ENCODE data around the gene JPT1. TPM values are rescaled to one million over a fixed set of nuclear protein-coding genes. Genes with fewer than 3 reads are reported as not detected.
"Not testable (repeated sequence)": the region's sequence is repeated elsewhere in the genome, so short reads cannot be mapped to it uniquely, and the experiment has no call there.

JPT1 gene
- total RNA-seq, 1 donor from 2014 or later = 72.9 TPM

GRCh38 chr17:75159196-75160031 is 5.1 kb upstream of the JPT1 start:
- DNase-seq = no peak
- no peaks in the 10 kb centered on the region for H3K9me3 Mint-ChIP-seq
- no peak overlapping the region for H3K27ac Mint-ChIP-seq
- no peak for ATAC-seq (ENCODE audit: low read depth)
- CTCF ChIA-PET = no interaction called here
- no peaks in the 10 kb centered on the region for H3K27me3 Mint-ChIP-seq
- peaks cover 3% of the 10 kb centered on the region for H3K36me3 Mint-ChIP-seq (ENCODE audit: low read depth)
- H3K4me3 Mint-ChIP-seq = no peak overlapping the region
- TF ChIP-seq CTCF (IDR thresholded peaks at IDR 0.05) = no peak
- intact Hi-C loops (cut with micrococcal nuclease) = no loop called here
- peaks cover 14% of the 10 kb centered on the region for H3K4me1 Mint-ChIP-seq
- POLR2A ChIA-PET = no interaction called here

- peaks cover 16% of the 10 kb centered on the region for H3K4me1 Mint-ChIP-seq
- POLR2A ChIA-PET = interaction anchor here (2.1 kb wide), 1 partner anchor 44 kb away, joined by 5 read pairs; no protein-coding TSS in a partner anchor
- CTCF ChIA-PET; H3K9me3 Mint-ChIP-seq; DNase-seq; intact Hi-C loops (cut with micrococcal nuclease); ATAC-seq (ENCODE audit: low read depth); H3K27ac Mint-ChIP-seq; H3K36me3 Mint-ChIP-seq (ENCODE audit: low read depth); H3K4me3 Mint-ChIP-seq; H3K27me3 Mint-ChIP-seq: not testable (repeated sequence)
These were observed 4.2 kb upstream of the JPT1 start for GRCh38 chr17:75158480-75158879.

GRCh38 chr17:75155191-75155601 is 884 bp upstream of the JPT1 start:
- no peak for ATAC-seq (ENCODE audit: low read depth)
- ChIA-PET CTCF (interaction anchor here (1.2 to 1.5 kb wide), 3 partner anchors 17 to 46 kb away, joined by 3 to 5 read pairs (median 4); no protein-coding TSS in a partner anchor), POLR2A (interaction anchor here (0.6 to 3.2 kb wide), 18 partner anchors 10 to 625 kb away, joined by 3 to 20 read pairs (median 6); partner anchors contain the start of genes ARMC7, GGA3, MRPL58 and MRPS7)
- no peak for TF ChIP-seq CTCF (IDR thresholded peaks at IDR 0.05)
- H3K27me3 Mint-ChIP-seq = no peaks in the 10 kb centered on the region
- no peak overlapping the region for H3K4me3 Mint-ChIP-seq
- H3K9me3 Mint-ChIP-seq = no peaks in the 10 kb centered on the region
- DNase-seq = no peak
- H3K36me3 Mint-ChIP-seq (ENCODE audit: low read depth) = peaks cover 2% of the 10 kb centered on the region
- intact Hi-C loops (cut with micrococcal nuclease) = loop anchor here (2.0 kb wide), 1 partner anchor 16 kb away; no protein-coding TSS in a partner anchor
- H3K27ac Mint-ChIP-seq = peak overlapping the region; percentile 75
- peaks cover 32% of the 10 kb centered on the region for H3K4me1 Mint-ChIP-seq

GRCh38 chr17:75153780-75154194 is 525 bp downstream of the JPT1 start:
- H3K27ac Mint-ChIP-seq = peak overlapping the region; percentile 77
- ATAC-seq (ENCODE audit: low read depth) = no peak
- CTCF ChIA-PET = interaction anchor here (1.0 to 1.5 kb wide), 3 partner anchors 18 to 192 kb away, joined by 3 to 4 read pairs (median 3); no protein-coding TSS in a partner anchor

More at GRCh38 chr17:75153780-75154194, 525 bp downstream of the JPT1 start:
- intact Hi-C loops (cut with micrococcal nuclease) = loop anchor here (1.0 to 2.0 kb wide), 4 partner anchors 17 to 39 kb away; partner anchors contain the start of gene NT5C
- Mint-ChIP-seq H3K4me1 (peaks cover 34% of the 10 kb centered on the region), H3K27me3 (no peaks in the 10 kb centered on the region), H3K4me3 (peak overlapping the region; percentile 91), H3K36me3 (ENCODE audit: low read depth) (peaks cover 2% of the 10 kb centered on the region), H3K9me3 (no peaks in the 10 kb centered on the region)
- TF ChIP-seq CTCF (IDR thresholded peaks at IDR 0.05) = no peak
- POLR2A ChIA-PET = interaction anchor here (0.6 to 3.2 kb wide), 17 partner anchors 9 to 1432 kb away, joined by 3 to 20 read pairs (median 6); partner anchors contain the start of genes ARMC7, GGA3, MRPL58 and MRPS7
- DNase-seq = no peak

Measured in activated B cell treated with CpG ODN at 0.5 μM for 24 hours (primary cell).